ENCODE results near the gene CIB2.

Gene CIB2

DNA sequence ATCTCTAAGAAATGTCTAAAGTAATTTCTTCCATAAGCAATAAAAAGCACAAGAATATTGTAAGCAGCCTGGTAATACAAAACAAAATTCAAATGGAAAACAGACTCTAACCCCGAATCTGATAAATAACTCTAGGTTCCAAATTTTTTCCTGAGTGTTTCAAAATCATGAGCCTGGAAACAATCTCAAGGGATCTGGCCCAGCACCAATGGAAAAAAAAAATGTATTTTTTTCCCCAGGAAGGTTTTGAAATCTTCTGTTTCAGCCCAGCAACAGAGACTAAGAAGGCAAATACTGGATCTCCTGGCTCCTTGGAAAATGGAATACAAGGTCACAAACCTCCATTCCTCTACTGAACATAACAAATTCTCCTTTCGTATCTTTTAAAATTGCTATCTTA lies 66.7 kb downstream of the CIB2 start:
- DNase-seq, result no peak

DNA sequence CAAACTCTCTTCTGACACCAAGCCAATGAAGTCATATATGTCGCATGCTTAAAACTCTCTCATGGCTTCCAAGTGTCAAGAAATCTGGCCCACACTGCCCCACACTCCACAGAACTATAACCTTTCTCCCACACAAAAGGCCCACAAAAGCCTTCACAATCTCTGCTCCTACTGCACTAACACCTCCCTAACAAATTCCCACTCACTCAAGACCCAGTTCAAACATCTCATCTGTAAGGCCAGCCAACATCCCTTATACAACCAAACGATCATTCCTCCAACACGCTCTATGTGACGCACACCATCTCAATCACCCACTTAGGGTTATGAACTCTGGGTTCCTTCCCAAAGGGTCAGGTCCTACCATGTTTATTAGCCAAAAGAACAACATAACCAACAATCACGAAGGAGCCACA lies 67.3 kb downstream of the CIB2 start:
- DNase-seq, result no peak

DNA sequence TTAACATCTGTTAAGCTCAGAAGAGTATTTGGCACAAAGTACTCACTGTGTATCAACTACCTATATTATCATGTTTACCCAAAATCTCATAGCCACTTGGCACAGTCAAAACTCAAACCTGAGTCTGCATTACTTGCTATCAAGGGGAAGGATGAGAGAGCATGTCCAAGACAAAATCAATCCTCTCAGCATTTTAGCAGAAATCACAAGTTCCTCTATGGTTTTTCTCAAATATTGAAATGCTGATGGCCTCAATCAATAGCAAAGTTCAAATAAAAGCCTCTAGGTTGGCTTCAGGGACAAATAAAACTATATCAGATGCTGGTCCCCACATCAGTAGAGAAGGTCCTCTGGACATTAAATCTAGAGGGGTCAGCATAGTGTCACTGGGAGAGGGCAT lies 68.0 kb downstream of the CIB2 start:
- no peak for DNase-seq

DNA sequence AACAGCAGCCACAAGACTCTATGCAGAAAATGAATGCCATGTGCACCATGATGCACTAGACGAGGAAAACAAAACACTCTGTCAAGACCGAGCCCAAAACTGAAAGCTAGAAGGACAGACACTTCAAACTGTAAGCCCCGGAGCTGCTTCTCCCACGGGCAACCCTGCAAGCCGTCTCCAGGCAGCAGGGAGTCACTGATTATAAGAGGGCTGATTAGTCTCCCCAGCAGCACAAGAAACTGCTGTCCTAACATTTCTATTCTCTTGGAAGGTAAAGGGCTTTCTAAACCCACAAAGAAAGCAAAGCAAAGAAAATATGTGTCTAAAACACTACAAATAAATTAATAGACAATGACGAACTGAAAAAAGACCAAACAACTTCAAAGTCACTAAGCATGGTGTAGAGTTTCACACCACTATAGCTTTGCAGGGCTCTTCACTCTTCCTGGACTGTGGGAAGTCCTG lies 69.2 kb downstream of the CIB2 start:
- DNase-seq, result no peak

- DNase-seq, result no peak
These were observed 71.0 kb downstream of the CIB2 start for GRCh38 chr15:78060232-78060631.

DNA sequence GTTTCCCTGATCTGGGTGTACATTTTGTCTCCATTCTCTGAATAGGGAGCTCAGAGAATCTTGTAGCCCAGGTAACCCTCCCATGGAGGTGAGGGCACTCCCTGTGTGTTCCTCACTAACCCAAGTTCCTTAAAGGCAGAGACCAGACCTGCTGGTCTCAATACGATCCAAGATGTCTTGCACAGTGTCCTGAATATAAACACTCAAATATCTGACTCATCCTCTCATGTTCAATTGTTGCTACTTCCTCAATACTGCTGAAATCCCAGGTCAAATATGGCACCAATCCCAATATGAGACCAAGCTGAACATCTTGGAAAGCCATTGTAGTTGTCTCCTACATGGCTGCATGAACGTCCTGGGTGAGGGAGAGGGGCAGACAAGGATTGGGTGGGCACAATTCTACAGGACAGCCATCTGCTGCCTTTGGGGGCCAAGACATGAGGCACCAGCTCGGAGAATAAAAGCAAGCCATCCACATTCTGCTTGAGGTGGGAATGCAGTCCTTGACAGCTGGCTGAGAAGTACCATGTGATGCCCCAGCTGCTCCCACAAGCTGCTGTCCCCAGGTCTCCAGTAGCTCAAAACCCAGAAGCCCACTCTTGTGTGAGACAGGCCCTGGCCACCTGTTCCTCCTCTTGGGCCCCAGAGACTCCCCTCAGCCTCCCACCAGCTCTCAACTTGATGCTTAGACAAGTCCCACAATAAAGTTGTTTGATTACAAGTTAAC lies 72.0 kb downstream of the CIB2 start:
- no peak for DNase-seq

DNA sequence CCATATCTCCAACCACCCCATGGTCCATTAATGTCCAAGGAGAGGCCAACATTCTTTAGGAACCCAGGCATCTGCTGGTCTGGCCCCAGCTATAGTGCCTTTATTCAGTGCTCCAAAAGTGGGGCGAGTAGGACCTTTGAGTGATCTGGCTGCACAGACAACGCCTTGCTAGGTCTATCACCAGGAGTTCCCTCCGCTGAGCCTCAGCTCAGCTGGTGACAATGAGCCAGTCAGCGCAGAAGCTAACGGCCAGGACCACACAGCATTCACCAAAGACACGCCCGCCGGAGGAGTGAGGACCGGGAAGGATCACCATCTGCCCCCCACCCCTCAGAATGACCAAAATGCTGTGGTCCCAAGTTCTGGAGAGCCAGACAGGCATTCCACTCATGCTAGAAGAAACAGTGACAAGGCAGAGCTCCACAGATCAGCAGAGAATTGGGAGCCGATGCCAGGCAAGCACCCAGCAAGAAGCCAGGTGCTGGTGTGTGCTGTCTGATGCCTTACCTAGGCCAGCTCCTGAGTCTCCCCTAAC lies 72.8 kb downstream of the CIB2 start:
- no peak for DNase-seq

DNA sequence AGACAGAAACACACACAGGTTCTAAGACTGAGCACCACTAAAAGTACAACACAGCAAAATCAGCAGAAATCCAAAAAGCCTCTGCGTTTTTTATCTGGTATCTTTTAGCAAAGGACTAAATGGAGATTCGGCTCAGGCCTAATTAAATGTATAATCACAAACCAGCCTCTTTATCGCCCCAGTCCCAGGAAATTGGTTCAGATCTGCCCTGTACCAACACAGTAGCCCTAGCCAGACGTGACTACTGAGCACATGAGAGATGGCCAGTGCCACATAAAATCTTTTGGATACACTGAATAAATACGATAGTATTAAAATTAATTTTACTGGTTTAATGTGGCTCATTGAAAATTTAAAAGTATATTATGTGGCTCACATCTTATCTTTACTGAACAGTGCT lies 73.4 kb downstream of the CIB2 start:
- no peak for DNase-seq

- no peak for DNase-seq
These were observed 74.5 kb downstream of the CIB2 start for GRCh38 chr15:78056714-78057269.

DNA sequence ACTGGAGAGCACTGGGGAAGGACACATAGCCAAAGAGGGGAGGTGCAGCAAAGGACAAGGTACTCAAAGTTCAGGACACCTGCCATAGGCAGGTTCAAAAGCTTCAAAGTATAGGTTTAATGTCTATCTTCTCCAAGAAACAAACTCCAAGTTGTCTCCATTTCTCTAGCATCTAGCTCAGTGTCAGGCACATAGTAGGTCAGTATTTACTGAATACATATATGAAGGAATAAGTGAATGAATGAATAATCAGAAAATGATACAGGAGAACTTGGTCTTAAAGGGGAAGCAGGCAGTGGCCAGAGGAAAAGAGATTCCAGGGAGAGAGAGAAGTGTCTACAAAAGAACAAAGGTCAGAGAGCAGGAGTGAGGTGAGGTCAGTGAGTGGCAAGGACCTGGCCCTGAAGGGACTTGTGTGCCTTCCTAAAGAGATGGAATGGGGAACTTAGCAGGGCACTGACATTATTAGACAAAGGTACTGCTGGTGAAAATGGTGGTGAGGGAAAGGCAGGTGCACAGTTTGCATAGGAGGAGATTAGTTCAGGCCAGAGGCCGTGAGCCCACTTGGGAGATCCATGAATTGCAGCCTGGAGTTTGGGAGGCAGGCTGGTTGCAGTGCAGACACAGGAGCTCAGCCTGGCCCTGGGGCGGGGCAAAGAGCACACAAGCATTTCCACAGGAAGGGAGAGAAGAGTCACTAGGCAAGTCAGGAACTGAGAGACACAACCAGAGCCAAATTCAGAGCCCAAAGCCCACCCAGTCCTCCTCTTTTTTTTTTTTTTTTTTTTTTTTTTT lies 75.1 kb downstream of the CIB2 start:
- DNase-seq, result no peak

- no peak for DNase-seq
These were observed 76.3 kb downstream of the CIB2 start for GRCh38 chr15:78054966-78055365.
